ENCODE data around the gene EPB41L1.

EPB41L1 gene

GRCh38 chr20:36275441-36276189, 121.1 kb downstream of the EPB41L1 start:
- no peak for FAIRE-seq
- no peak for DNase-seq (ENCODE audit: low spot score)

DNA sequence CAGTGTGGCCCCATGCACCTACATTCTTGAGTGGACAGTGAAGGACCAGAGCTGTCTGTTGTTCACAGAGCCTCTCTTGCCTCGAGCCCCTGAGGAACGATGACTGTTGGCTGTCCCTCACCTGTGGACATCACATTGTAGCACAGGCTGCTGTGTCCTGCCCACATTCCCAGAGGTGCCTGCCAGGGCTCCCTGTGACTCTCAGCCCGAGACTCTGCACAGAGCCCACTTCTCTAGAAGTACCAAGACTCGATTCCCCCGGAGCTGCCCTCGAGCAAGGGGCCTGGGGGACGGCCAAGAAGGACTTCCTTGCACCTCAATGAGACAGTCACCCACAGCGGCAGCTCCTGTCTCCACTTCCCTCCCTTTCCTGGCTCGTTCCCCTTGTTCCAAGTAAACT, 123.0 kb downstream of the EPB41L1 start:
- FAIRE-seq (no peak), DNase-seq (ENCODE audit: low spot score) (no peak)

DNA sequence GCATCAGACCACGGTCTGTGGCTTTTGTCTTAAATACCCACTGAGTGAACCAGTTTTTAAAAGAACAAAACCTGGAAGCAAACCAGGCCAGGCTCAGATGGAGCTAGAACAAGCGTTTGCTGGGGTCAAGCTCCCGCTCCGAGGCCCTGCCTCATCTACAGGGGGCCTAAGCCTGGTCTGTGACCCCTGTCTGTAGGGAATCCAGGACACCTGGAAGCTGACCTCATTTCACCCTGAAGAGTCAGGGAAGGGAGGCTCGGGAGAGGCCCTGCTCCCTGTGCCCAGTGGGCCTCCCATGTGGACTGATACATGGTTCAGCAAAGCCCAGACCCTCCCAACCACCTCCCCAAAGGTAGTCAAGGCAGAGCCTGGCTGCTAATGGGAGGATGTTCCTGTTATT, 124.8 kb downstream of the EPB41L1 start:
- FAIRE-seq = no peak
- DNase-seq (ENCODE audit: low spot score) = no peak

GRCh38 chr20:36279776-36280175, 125.2 kb downstream of the EPB41L1 start:
- DNase-seq (ENCODE audit: low spot score) (no peak), FAIRE-seq (no peak)

DNA sequence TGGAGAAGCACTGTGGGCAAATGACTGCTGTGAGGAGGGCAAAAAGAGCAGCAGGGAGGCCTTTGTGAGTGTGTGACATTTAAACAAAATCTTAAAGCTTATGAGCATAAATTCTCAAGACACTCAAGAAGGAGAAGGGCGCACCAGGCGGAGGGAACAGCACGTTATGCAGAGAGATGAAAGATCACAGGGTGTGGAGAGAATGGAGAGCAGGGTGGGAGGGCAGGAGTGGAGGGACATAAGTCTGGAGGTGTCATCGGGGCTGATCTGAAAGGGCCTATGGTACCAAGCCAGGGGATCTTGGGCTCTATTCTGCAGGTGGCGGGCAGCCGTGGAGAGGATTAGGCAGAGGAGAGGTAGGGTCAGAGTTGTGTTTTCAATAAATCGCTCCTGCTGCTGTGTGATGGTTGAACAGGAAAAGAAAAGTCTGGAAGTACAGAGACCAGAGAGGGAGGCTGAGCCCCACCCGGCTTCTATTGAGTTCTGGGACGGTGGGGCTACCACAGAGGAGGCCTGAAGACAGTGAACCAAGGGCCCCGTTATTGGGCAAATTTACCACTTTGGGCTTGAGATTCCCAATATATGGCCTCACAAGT, 127.3 kb downstream of the EPB41L1 start:
- DNase-seq (ENCODE audit: low spot score) = no peak
- no peak for FAIRE-seq
